WI38 (cell line): ENCODE results near the gene CREG1.

Source experiments
- H3K4me3 ChIP-seq: 2 replicates; pipeline ENCODE4 v1.5.1; 2011; ENCODE audit warnings: low read depth, mild to moderate bottlenecking, control low read depth, low read length
- CTCF ChIP-seq: IDR thresholded peaks from 2 replicates; pipeline ENCODE4 v1.5.1; 2012; ENCODE audit warnings: low read depth, mild to moderate bottlenecking, control low read depth, low read length

The CREG1 gene

GRCh38 chr1:167532375-167532774 lies 21.2 kb downstream of the CREG1 start:
- no peak overlapping the region for H3K4me3 ChIP-seq
- no peak for TF ChIP-seq CTCF

- no peak for TF ChIP-seq CTCF
These were observed 23.6 kb downstream of the CREG1 start for GRCh38 chr1:167529829-167530474.

GRCh38 chr1:167528057-167528728 lies 25.4 kb downstream of the CREG1 start:
- TF ChIP-seq CTCF = no peak
- no peak overlapping the region for H3K4me3 ChIP-seq

More at GRCh38 chr1:167529829-167530474, 23.6 kb downstream of the CREG1 start:
- no peak overlapping the region for H3K4me3 ChIP-seq

GRCh38 chr1:167526667-167527383 lies 26.7 kb downstream of the CREG1 start:
- no peak overlapping the region for H3K4me3 ChIP-seq
- TF ChIP-seq CTCF = no peak

GRCh38 chr1:167524651-167525050 lies 28.9 kb downstream of the CREG1 start:
- H3K4me3 ChIP-seq = no peak overlapping the region
- TF ChIP-seq CTCF = no peak

- TF ChIP-seq CTCF = no peak
- no peak overlapping the region for H3K4me3 ChIP-seq
These were observed 31.3 kb downstream of the CREG1 start for GRCh38 chr1:167522246-167522645.

- H3K4me3 ChIP-seq = no peak overlapping the region
- no peak for TF ChIP-seq CTCF
These were observed 32.8 kb downstream of the CREG1 start for GRCh38 chr1:167520711-167521206.
